GM19099 (cell line): Measurements from ENCODE around the gene OR2T35.
"Not testable (repeated sequence)": the region's sequence is repeated elsewhere in the genome, so short reads cannot be mapped to it uniquely, and the experiment has no call there.

Experiments used
- POLR2A ChIP-seq: IDR thresholded peaks from 3 replicates; pipeline ENCODE4 v1.6.1; 2011; ENCODE audit warnings: low read depth; ENCODE audit not compliant: insufficient read length; ENCODE audit errors: extremely low read depth

OR2T35 gene, protein sequence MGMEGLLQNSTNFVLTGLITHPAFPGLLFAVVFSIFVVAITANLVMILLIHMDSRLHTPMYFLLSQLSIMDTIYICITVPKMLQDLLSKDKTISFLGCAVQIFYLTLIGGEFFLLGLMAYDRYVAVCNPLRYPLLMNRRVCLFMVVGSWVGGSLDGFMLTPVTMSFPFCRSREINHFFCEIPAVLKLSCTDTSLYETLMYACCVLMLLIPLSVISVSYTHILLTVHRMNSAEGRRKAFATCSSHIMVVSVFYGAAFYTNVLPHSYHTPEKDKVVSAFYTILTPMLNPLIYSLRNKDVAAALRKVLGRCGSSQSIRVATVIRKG

DNA sequence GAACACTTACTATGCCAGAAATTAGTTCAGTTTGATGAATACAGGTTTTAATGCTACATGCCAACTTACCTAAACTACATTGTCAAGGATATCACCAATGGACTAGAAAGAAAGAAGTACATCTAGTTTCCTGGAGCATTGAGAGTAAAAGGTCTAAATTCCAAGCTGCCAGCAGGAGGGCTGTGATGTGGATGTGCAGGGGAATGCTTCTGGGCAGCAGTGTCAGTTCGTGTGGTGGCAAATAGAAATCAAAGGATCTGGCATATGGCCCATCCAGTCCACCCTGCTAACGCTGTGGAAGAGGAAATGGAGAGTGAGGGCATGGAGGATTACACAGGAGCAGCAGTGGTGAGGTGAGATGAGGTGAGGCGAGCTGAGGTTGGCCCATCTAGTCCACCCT is at the start of gene OR2T35:
OR2T35 (minus strand) TSS at position 101 of the 400 bp plus-strand sequence. CDS start 6,020 bp downstream, outside the sequence.
- not testable (repeated sequence) for TF ChIP-seq POLR2A

GRCh38 chr1:248691567-248692155 is 46.6 kb upstream of the OR2T35 start:
- TF ChIP-seq POLR2A: no peak

DNA sequence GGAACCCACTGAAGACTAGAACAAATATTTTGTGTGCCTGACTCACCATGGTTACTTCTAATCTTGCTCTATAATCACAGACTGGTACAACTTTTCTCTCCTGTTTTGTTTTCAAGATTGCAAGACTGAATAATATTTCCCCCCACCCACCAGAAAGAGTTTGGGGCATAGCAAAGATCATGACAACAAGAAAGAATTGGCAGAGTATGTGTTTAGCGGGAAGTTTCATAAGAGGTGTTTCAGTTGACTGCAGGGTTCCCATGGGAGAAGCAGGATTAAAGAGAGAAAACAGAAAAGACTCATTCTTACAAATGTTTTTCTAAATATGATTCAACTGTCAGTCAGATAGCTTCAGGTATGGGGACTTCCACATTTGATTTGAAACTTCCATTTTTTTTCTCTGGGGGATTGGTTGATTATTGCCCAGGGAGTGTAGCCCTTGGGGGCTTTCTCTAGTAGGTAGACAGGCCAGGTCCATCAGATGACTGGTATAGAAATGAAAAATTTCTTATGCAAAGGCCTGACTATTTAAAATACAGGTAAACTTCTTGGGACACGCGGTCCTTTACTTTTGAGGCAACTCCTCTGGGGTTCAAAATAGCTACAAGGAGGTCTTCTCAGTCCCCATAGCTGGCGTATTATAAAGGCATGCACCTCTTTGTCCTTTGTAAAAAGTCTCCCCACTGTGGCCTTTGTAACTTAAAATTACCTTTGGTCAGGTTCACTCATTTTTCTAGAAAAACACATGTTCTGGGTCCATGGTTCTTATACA is 43.6 kb upstream of the OR2T35 start:
- no peak for TF ChIP-seq POLR2A

GRCh38 chr1:248686815-248687214 is 41.7 kb upstream of the OR2T35 start:
- no peak for TF ChIP-seq POLR2A

- TF ChIP-seq POLR2A: no peak
Measured at GRCh38 chr1:248681651-248682050, 36.6 kb upstream of the OR2T35 start.

GRCh38 chr1:248670003-248670402 is 24.9 kb upstream of the OR2T35 start:
- TF ChIP-seq POLR2A: no peak

GRCh38 chr1:248655354-248655753 is 10.3 kb upstream of the OR2T35 start, which contains the start of gene OR2T27:
Gene OR2T27 (minus strand): TSS chr1:248655528. CDS start chr1:248650884, 4,644 bp downstream.
- TF ChIP-seq POLR2A: not testable (repeated sequence)

DNA sequence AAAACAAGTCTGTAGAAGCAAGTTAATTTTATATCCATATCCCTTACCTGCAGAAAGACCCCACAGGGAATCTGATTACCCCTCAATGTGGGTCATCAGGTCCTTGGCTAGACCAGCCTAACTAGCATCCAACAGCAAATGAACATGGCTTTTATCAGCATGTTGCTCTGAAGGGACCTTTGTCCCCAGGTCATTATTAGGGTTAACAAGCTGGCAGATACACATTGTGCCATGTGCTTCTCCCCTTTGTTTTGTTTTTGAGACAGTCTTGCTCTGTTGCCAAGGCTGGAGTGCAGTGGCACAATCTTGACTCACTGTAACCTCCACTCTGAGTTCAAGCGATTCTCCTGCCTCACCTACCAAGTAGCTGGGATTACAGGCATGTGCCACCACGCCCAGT is 10.1 kb downstream of the OR2T35 start, which contains the start of gene OR2T11:
OR2T11 (minus strand) TSS at position 101 of the 400 bp plus-strand sequence. CDS start 7,963 bp downstream, outside the sequence.
- not testable (repeated sequence) for TF ChIP-seq POLR2A

DNA sequence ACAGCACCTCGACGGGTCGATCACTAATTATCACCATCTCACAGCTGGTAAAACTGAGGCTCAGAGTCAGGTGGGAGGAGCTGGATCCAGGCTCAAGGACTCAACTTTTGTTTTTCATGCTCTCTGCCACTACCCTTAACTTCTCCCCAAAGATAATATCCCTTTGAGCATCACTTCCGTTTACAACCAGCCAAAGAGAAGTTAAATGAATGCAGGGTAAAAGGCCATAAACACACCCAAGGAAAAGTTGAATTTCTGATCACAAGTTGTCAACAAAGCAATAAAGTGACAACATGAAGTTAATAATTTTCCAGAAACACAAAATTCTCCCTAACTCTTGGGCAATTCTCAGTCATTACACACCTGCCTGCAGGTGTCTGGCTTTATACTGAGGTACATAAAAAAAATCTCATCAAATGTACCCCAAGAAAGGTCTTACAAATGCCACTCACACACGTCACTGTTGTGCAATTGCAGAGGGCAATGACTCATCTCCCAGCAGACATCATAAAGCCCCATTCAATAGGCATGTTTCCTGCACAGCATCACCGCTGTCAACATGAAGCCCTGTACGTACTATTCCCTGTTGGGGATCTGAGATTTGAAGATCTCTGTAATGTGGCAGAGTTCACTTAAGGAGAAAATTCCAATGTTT is 13.6 kb downstream of the OR2T35 start:
- TF ChIP-seq POLR2A: no peak

GRCh38 chr1:248630551-248630950 is 14.5 kb downstream of the OR2T35 start:
- no peak for TF ChIP-seq POLR2A

DNA sequence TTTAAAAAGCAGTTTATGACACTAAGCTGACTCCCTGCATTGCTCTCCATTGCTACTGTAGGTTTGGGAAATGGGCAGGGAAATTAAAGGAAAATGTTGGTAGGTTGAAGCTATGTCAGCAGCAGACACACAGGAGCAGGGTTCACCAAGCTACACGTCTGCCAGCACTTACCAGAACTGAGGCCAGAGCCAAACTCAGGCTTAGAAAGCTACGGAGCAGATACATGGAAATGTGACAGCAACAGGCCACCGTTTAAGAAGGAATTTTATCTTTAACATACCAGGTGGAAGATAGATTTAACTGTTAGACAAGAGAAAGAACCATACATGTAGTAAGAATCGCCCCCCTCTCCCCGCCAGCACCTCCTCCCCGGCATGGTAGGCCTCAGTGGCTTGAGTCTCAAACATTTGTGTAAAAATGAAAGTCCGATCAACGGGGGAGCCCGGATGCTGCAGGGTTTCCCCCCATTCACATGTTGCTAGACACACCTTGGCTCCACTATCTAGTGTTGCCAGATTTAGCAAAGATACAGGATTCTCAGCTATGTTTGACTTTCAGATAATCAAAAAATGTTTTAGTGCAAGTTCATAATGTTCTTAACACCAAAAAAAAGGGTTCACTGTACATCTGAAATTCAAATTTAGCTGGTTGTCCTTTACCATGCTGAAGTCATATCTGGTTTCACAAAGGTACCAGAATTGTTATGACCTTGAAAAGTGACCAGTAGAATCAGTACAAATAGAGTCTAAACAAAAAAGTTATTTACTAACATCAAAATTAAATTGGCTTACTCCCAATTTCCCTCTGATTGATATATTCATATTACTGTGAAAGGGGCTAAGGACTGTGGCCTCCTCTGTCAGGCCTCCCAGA is 16.9 kb downstream of the OR2T35 start:
- TF ChIP-seq POLR2A: no peak

DNA sequence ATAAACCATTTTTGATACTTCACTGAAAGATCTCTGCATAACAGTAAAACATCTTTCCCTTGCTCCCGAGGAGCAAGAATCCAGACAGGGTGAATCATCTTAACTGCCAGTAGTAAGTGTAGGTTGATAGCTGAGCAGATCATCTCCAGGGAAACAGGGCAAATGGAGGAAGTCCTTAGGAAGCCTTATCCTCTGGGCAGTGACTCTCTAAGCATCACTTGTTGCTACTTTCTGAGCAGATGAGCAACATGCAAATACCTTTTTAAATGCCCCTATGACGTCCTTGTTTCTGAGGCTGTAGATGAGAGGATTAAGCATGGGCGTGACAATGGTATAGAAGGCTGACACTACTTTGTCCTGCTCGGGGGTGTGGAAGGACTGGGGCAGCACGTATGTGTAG is 19.1 kb downstream of the OR2T35 start:
- TF ChIP-seq POLR2A: no peak

DNA sequence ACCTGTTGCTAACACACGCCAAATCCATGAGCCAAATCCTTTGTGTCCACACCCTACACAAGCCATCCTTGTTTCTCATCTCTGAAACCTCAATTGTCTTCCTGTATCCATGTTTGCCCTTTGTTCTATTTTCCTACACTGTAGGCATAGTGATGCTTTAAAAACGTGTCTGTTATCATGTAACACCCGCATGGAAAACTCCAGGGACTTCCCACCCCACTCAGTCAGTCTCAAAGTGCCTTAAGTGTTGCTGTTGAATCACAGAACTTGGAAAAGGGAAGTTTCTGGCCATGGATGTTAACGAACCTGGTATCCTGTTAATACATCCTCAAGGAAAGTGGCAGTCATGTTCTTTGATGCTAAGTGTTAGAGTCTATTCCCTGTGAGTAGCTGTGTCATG is 19.9 kb downstream of the OR2T35 start:
- no peak for TF ChIP-seq POLR2A

- no peak for TF ChIP-seq POLR2A
Measured at GRCh38 chr1:248622570-248623001, 22.5 kb downstream of the OR2T35 start.
